CD4-positive, alpha-beta T cell (primary cell): ENCODE results near the gene GLO1. TPM values are rescaled to one million over a fixed set of nuclear protein-coding genes. Genes with fewer than 3 reads are reported as not detected.

Experiments used
- ATAC-seq: fragments of 200-7000 bp; cut with Tn5 transposase; one replicate; pipeline ENCODE4 v1.10.0; 2022; ENCODE audit warnings: mild to moderate bottlenecking; ENCODE audit not compliant: poor library complexity
- CTCF ChIA-PET: fragments of 350-600 bp; sonication (Branson Sonifier 250); formaldehyde crosslinking; loops from one replicate; lab custom pipeline; 2021; ENCODE audit warnings: antibody characterized with exemption, inconsistent platforms; lab: Charles Lee
- POLR2A ChIA-PET: fragments of 350-600 bp; sonication (Branson Sonifier 250); formaldehyde crosslinking; loops from one replicate; lab custom pipeline; 2021; ENCODE audit warnings: antibody characterized with exemption, inconsistent platforms; lab: Charles Lee
- DNase-seq, 14 experiments: peaks; one replicate each; pipeline ENCODE4 v3.0.0-alpha.2; 2013 to 2020; ENCODE audit warnings: mixed read lengths in 2 of 14
- H3K27ac ChIP-seq, 2 donors: one replicate each; pipeline versions ENCODE4 v1.5.1 to v1.7.0; 2013; ENCODE audit warnings: low read length in 2 of 2, low read depth in 1 of 2, mild to moderate bottlenecking in 1 of 2
- H3K27me3 ChIP-seq, 2 experiments: 1 replicate in 1 of 2; 2 replicates in 1 of 2; pipeline versions ENCODE4 v1.6.1 to v1.7.0; 2013; ENCODE audit warnings: low read length in 2 of 2, control low read depth in 1 of 2, mild to moderate bottlenecking in 1 of 2, moderate library complexity in 1 of 2; ENCODE audit not compliant: insufficient read depth in 2 of 2, control insufficient read depth in 1 of 2
- H3K36me3 ChIP-seq: one replicate; pipeline ENCODE4 v1.6.1; 2013; ENCODE audit warnings: low read length, control low read depth; ENCODE audit not compliant: insufficient read depth
- H3K4me1 ChIP-seq: one replicate; pipeline ENCODE4 v1.6.1; 2013; ENCODE audit warnings: low read length, control low read depth; ENCODE audit not compliant: insufficient read depth
- H3K4me3 ChIP-seq: one replicate; pipeline ENCODE4 v1.5.1; 2013; ENCODE audit warnings: mild to moderate bottlenecking, low read length, moderate library complexity
- H3K9me3 ChIP-seq, 2 experiments: 1 replicate in 1 of 2; 2 replicates in 1 of 2; pipeline versions ENCODE4 v1.6.1 to v1.7.0; 2013; ENCODE audit warnings: low read length in 2 of 2, mild to moderate bottlenecking in 2 of 2, control low read depth in 1 of 2, moderate library complexity in 1 of 2; ENCODE audit not compliant: control insufficient read depth in 1 of 2, insufficient read depth in 1 of 2
- H3K27ac Mint-ChIP-seq: one replicate; pipeline ENCODE4 v1.8.0; 2020; ENCODE audit warnings: mixed read lengths
- H3K27me3 Mint-ChIP-seq: one replicate; pipeline ENCODE4 v1.8.0; 2021; ENCODE audit warnings: mixed read lengths
- H3K36me3 Mint-ChIP-seq: one replicate; pipeline ENCODE4 v1.8.0; 2021; ENCODE audit warnings: low read depth, mixed read lengths
- H3K4me1 Mint-ChIP-seq: one replicate; pipeline ENCODE4 v1.8.0; 2021; ENCODE audit warnings: low read depth, mixed read lengths
- H3K4me3 Mint-ChIP-seq: one replicate; pipeline ENCODE4 v1.8.0; 2020; ENCODE audit warnings: mild to moderate bottlenecking, mixed read lengths
- H3K9me3 Mint-ChIP-seq: one replicate; pipeline ENCODE4 v1.8.0; 2020; ENCODE audit warnings: mixed read lengths
- CTCF ChIP-seq: fragments of 200-600 bp; IDR thresholded peaks from one replicate; pipeline ENCODE4 v1.8.0; 2022; ENCODE audit warnings: antibody characterized with exemption, mild to moderate bottlenecking
- intact Hi-C, 2 experiments: fragments of 100-400 bp; cut with DNase I in 1 of 2; cut with micrococcal nuclease in 1 of 2; formaldehyde crosslinking; loops; one replicate each; pipeline versions ENCODE4 v1.15.1 to v1.9.0; 2023 to 2025; cut with DNase I, micrococcal nuclease
- total RNA-seq, 174 experiments: library from RNA in 2 of 174; stranded (reverse) in 2 of 174; gene quantifications; one replicate each; pipeline ENCODE4 v1.2.3 and lab custom pipeline; 2021 to 2026

Gene GLO1
- total RNA-seq, 2 experiments from 2014 or later, result 24.1 to 26.2 TPM

- H3K4me3 ChIP-seq, result no peak overlapping the region
- H3K9me3 ChIP-seq, result no peaks in the 10 kb centered on the region
- H3K4me3 Mint-ChIP-seq, result no peak overlapping the region
- POLR2A ChIA-PET, result interaction anchor here (0.6 kb wide), 1 partner anchor 18 kb away, joined by 3 read pairs; no protein-coding TSS in a partner anchor
- peaks cover 6% of the 10 kb centered on the region for H3K4me1 ChIP-seq
- no peak for TF ChIP-seq CTCF
- H3K4me1 Mint-ChIP-seq, result peaks cover 17% of the 10 kb centered on the region
- peaks cover 76% of the 10 kb centered on the region for H3K36me3 Mint-ChIP-seq
- no peaks in the 10 kb centered on the region for H3K9me3 Mint-ChIP-seq
- intact Hi-C loops, result no loop called here
- H3K27me3 Mint-ChIP-seq, result no peaks in the 10 kb centered on the region
- H3K27me3 ChIP-seq, result no peaks in the 10 kb centered on the region
- ATAC-seq (no peak), DNase-seq (no peak)
- CTCF ChIA-PET, result no interaction called here
- H3K27ac Mint-ChIP-seq, result no peak overlapping the region
- H3K36me3 ChIP-seq, result peaks cover 22% of the 10 kb centered on the region
- H3K27ac ChIP-seq, result no peak overlapping the region
Measured at GRCh38 chr6:38678178-38678760, 24.7 kb downstream of the GLO1 start.

GRCh38 chr6:38676974-38677544, 25.9 kb downstream of the GLO1 start:
- intact Hi-C loops, result no loop called here
- H3K4me1 Mint-ChIP-seq, result peaks cover 23% of the 10 kb centered on the region
- H3K36me3 Mint-ChIP-seq, result peaks cover 64% of the 10 kb centered on the region
- H3K9me3 Mint-ChIP-seq, result no peaks in the 10 kb centered on the region
- H3K27ac ChIP-seq, result no peak overlapping the region
- H3K27me3 ChIP-seq, result no peaks in the 10 kb centered on the region
- H3K36me3 ChIP-seq, result peaks cover 13% of the 10 kb centered on the region
- peaks cover 7% of the 10 kb centered on the region for H3K4me1 ChIP-seq
- H3K4me3 ChIP-seq, result no peak overlapping the region
- ATAC-seq (no peak), DNase-seq (no peak)
- no peak overlapping the region for H3K4me3 Mint-ChIP-seq
- POLR2A ChIA-PET, result no interaction called here
- CTCF ChIA-PET, result no interaction called here
- no peak overlapping the region for H3K27ac Mint-ChIP-seq
- no peak for TF ChIP-seq CTCF
- H3K27me3 Mint-ChIP-seq, result no peaks in the 10 kb centered on the region
- no peaks in the 10 kb centered on the region for H3K9me3 ChIP-seq

- Histone ChIP-seq H3K27me3 (no peaks in the 10 kb centered on the region), H3K4me1 (peaks cover 7% of the 10 kb centered on the region), H3K27ac (no peak overlapping the region), H3K4me3 (no peak overlapping the region), H3K9me3 (no peaks in the 10 kb centered on the region), H3K36me3 (peaks cover 7% of the 10 kb centered on the region)
- peaks cover 25% of the 10 kb centered on the region for H3K4me1 Mint-ChIP-seq
- no peak overlapping the region for H3K27ac Mint-ChIP-seq
- no peak overlapping the region for H3K4me3 Mint-ChIP-seq
- no peak for ATAC-seq
- ChIA-PET POLR2A (no interaction called here), CTCF (no interaction called here)
- H3K36me3 Mint-ChIP-seq, result peaks cover 57% of the 10 kb centered on the region
- no peaks in the 10 kb centered on the region for H3K27me3 Mint-ChIP-seq
- intact Hi-C loops, result no loop called here
- no peak for TF ChIP-seq CTCF
- DNase-seq, result no peak
- H3K9me3 Mint-ChIP-seq, result no peaks in the 10 kb centered on the region
Measured at GRCh38 chr6:38676236-38676973, 26.5 kb downstream of the GLO1 start.
